ENCODE data around the gene CCNQ. TPM values are rescaled to one million over a fixed set of nuclear protein-coding genes. Genes with fewer than 3 reads are reported as not detected.

CCNQ gene
- total RNA-seq, 2 donors from 2014 or later, result 16.3 to 24.0 TPM

DNA sequence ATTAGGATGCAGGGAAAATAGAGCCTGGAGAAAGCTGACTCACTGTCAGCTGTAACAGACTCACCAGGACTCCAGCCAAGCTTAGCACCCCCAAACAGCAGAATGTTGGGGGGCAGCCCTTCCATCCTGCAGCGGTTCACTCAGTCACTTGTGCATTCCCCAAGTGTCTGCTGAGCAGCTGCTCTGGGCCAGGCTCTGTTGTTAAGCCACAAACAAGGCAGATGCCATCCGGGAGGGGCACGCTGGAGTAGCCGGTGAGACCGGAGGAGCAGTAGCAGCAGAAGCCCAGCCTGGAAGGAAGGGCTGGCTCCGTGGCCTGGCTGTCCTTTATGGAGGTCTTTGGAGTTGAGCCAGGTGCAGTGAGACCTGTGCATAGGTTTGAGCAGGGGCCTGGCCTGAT is 22.0 kb downstream of the CCNQ start:
- Histone ChIP-seq H3K4me3 (no peak overlapping the region), H3K9ac (ENCODE audit: low read depth in 2 of 2, low read length in 2 of 2) (no peak overlapping the region), H3K4me1 (no peaks in the 10 kb centered on the region), H3K27ac (no peak overlapping the region), H3K9me3 (no peaks in the 10 kb centered on the region), H3K36me3 (no peaks in the 10 kb centered on the region), H3K27me3 (no peaks in the 10 kb centered on the region)
- TF ChIP-seq, protein P1, sequence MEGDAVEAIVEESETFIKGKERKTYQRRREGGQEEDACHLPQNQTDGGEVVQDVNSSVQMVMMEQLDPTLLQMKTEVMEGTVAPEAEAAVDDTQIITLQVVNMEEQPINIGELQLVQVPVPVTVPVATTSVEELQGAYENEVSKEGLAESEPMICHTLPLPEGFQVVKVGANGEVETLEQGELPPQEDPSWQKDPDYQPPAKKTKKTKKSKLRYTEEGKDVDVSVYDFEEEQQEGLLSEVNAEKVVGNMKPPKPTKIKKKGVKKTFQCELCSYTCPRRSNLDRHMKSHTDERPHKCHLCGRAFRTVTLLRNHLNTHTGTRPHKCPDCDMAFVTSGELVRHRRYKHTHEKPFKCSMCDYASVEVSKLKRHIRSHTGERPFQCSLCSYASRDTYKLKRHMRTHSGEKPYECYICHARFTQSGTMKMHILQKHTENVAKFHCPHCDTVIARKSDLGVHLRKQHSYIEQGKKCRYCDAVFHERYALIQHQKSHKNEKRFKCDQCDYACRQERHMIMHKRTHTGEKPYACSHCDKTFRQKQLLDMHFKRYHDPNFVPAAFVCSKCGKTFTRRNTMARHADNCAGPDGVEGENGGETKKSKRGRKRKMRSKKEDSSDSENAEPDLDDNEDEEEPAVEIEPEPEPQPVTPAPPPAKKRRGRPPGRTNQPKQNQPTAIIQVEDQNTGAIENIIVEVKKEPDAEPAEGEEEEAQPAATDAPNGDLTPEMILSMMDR (IDR thresholded peaks at IDR 0.05), result no peak
- DNase-seq, result no peak
- intact Hi-C loops (cut with DNase I), result no loop called here

GRCh38 chrX:153576239-153576870 is 22.6 kb downstream of the CCNQ start:
- Histone ChIP-seq H3K4me3 (no peak overlapping the region), H3K27me3 (no peaks in the 10 kb centered on the region), H3K4me1 (no peaks in the 10 kb centered on the region), H3K9ac (ENCODE audit: low read depth in 2 of 2, low read length in 2 of 2) (no peak overlapping the region), H3K9me3 (no peaks in the 10 kb centered on the region), H3K36me3 (no peaks in the 10 kb centered on the region), H3K27ac (no peak overlapping the region)
- DNase-seq, result no peak
- TF ChIP-seq, protein P1 (IDR thresholded peaks at IDR 0.05), result no peak
- intact Hi-C loops (cut with DNase I), result no loop called here

- DNase-seq, result no peak
- Histone ChIP-seq H3K4me1 (no peaks in the 10 kb centered on the region), H3K9ac (ENCODE audit: low read depth in 2 of 2, low read length in 2 of 2) (no peak overlapping the region), H3K4me3 (no peak overlapping the region), H3K9me3 (no peaks in the 10 kb centered on the region), H3K27ac (no peak overlapping the region), H3K27me3 (no peaks in the 10 kb centered on the region), H3K36me3 (no peaks in the 10 kb centered on the region)
- TF ChIP-seq, protein P1 (IDR thresholded peaks at IDR 0.05), result no peak
- intact Hi-C loops (cut with DNase I), result no loop called here
These were observed 25.0 kb downstream of the CCNQ start for GRCh38 chrX:153573984-153574383.

DNA sequence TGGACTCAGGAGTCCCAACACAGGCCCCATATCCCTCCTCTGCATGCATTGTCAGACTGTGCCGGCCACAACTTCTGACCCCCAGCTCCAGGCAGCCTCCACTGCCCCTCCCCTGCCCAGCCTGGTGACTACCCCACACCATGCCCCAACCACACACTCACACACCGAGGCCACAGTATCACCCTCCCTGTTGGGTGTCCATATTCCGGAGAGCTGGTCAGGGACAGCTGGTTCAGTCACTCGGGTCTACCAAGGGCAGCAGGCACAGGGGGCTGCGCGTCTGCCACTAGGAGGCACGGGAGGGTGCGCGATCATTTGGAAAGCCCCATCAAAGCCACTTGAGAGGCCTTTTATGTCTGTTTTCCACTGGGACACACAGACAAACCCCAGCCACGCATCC is 26.3 kb downstream of the CCNQ start:
- Histone ChIP-seq H3K4me3 (no peak overlapping the region), H3K27me3 (no peaks in the 10 kb centered on the region), H3K9ac (ENCODE audit: low read depth in 2 of 2, low read length in 2 of 2) (no peak overlapping the region), H3K36me3 (no peaks in the 10 kb centered on the region), H3K9me3 (no peaks in the 10 kb centered on the region), H3K27ac (no peak overlapping the region), H3K4me1 (no peaks in the 10 kb centered on the region)
- TF ChIP-seq, protein P1 (IDR thresholded peaks at IDR 0.05), result no peak
- intact Hi-C loops (cut with DNase I), result no loop called here
- no peak for DNase-seq

- no peaks in the 10 kb centered on the region for H3K4me1 ChIP-seq
- no peaks in the 10 kb centered on the region for H3K9me3 ChIP-seq
- no peak overlapping the region for H3K27ac ChIP-seq
- no peaks in the 10 kb centered on the region for H3K27me3 ChIP-seq
- H3K9ac ChIP-seq (ENCODE audit: low read depth in 2 of 2, low read length in 2 of 2), result no peak overlapping the region
- intact Hi-C loops (cut with DNase I), result no loop called here
- H3K4me3 ChIP-seq, result no peak overlapping the region
- TF ChIP-seq, protein P1 (IDR thresholded peaks at IDR 0.05), result no peak
- DNase-seq, result no peak
- no peaks in the 10 kb centered on the region for H3K36me3 ChIP-seq
These were observed 27.4 kb downstream of the CCNQ start for GRCh38 chrX:153571534-153571908.

All from colonic mucosa (tissue), 4 donors.